Neural crest cell (in vitro differentiated cells): ENCODE measurements around the gene MAGOHB. TPM values are rescaled to one million over a fixed set of nuclear protein-coding genes. Genes with fewer than 3 reads are reported as not detected.
"Not testable (repeated sequence)": the region's sequence is repeated elsewhere in the genome, so short reads cannot be mapped to it uniquely, and the experiment has no call there.

ENCODE experiments used
- DNase-seq: peaks from one replicate; pipeline ENCODE4 v3.0.0; 2021; ENCODE audit warnings: low read depth, mixed read lengths, low spot score
- H3K27ac Mint-ChIP-seq: one replicate; pipeline ENCODE4 v1.8.0; 2021; ENCODE audit warnings: mild to moderate bottlenecking, mixed read lengths; ENCODE audit not compliant: unreplicated experiment
- H3K27me3 Mint-ChIP-seq: 2 replicates; pipeline ENCODE4 v1.8.0; 2021; ENCODE audit warnings: low read depth, mild to moderate bottlenecking, mixed read lengths
- H3K36me3 Mint-ChIP-seq: 2 replicates; pipeline ENCODE4 v1.8.0; 2021; ENCODE audit warnings: low read depth, mild to moderate bottlenecking, mixed read lengths
- H3K4me1 Mint-ChIP-seq: 2 replicates; pipeline ENCODE4 v1.8.0; 2021; ENCODE audit warnings: mixed read lengths
- H3K4me3 Mint-ChIP-seq: one replicate; pipeline ENCODE4 v1.8.0; 2021; ENCODE audit warnings: mild to moderate bottlenecking, mixed read lengths
- H3K9me3 Mint-ChIP-seq: 2 replicates; pipeline ENCODE4 v1.8.0; 2021; ENCODE audit warnings: mixed read lengths
- total RNA-seq: library from RNA; stranded (reverse); gene quantifications from 2 replicates; pipeline ENCODE4 v1.2.1, GENCODE V29; 2021
- TF ChIP-seq, protein P1 (sequence below): fragments of 200-600 bp; sonication (generic); conservative IDR thresholded peaks from 2 replicates; pipeline ENCODE4 v1.5.0; 2021; ENCODE audit warnings: antibody characterized with exemption, mild to moderate bottlenecking

The MAGOHB gene
- total RNA-seq, 1 donor from 2014 or later = 56.5 TPM

DNA sequence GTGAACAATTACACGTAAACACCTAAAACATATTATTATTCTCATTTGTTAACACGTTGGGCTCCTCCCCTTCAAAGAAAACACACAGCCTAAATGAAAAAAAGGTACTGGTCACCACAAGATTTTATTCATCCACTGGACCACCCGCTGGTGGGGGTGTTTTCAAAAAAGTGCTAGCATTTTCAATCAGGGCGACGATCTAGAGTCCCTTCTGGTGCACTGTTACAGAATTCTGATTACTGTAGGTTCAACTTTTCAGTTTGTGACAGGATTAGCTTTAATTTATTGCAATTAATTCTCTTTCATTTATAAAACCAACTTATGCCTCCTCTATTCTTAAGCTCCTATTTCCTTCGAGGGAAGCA lies 443 bp downstream of the MAGOHB start:
- peak overlapping the region; percentile 100 for H3K27ac Mint-ChIP-seq
- peaks cover 18% of the 10 kb centered on the region for H3K27me3 Mint-ChIP-seq

DNA sequence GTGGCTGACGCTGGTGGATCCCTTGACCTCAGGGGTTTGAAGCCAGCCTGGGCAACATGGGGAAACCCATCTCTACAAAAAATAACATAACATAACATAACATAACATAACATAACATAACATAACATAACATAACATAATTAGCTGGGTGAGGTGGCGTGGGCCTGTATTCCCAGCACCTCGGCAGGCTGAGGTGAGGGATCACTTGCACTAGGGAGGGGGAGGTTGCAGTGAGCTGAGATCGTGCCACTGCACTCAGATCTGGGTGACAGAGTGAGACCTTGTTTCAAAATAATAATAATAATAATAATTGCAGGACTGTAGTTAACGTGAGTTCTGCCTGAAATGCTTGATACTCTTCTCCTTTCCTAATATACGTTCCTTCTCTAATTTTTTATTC lies 1.3 kb downstream of the MAGOHB start:
- Mint-ChIP-seq H3K9me3 (no peaks in the 10 kb centered on the region), H3K4me1 (peaks cover 30% of the 10 kb centered on the region), H3K27me3 (peaks cover 10% of the 10 kb centered on the region), H3K36me3 (peaks cover 7% of the 10 kb centered on the region), H3K4me3 (peak overlapping the region; percentile 100), H3K27ac (no peak overlapping the region)
- no peak for DNase-seq
- TF ChIP-seq, protein P1, sequence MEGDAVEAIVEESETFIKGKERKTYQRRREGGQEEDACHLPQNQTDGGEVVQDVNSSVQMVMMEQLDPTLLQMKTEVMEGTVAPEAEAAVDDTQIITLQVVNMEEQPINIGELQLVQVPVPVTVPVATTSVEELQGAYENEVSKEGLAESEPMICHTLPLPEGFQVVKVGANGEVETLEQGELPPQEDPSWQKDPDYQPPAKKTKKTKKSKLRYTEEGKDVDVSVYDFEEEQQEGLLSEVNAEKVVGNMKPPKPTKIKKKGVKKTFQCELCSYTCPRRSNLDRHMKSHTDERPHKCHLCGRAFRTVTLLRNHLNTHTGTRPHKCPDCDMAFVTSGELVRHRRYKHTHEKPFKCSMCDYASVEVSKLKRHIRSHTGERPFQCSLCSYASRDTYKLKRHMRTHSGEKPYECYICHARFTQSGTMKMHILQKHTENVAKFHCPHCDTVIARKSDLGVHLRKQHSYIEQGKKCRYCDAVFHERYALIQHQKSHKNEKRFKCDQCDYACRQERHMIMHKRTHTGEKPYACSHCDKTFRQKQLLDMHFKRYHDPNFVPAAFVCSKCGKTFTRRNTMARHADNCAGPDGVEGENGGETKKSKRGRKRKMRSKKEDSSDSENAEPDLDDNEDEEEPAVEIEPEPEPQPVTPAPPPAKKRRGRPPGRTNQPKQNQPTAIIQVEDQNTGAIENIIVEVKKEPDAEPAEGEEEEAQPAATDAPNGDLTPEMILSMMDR = no peak

More for the DNA sequence above, 443 bp downstream of the MAGOHB start:
- DNase-seq = no peak
- TF ChIP-seq, protein P1 = no peak
- peak overlapping the region; percentile 100 for H3K4me3 Mint-ChIP-seq
- H3K9me3 Mint-ChIP-seq = no peaks in the 10 kb centered on the region
- H3K36me3 Mint-ChIP-seq = peaks cover 5% of the 10 kb centered on the region
- peaks cover 30% of the 10 kb centered on the region for H3K4me1 Mint-ChIP-seq

DNA sequence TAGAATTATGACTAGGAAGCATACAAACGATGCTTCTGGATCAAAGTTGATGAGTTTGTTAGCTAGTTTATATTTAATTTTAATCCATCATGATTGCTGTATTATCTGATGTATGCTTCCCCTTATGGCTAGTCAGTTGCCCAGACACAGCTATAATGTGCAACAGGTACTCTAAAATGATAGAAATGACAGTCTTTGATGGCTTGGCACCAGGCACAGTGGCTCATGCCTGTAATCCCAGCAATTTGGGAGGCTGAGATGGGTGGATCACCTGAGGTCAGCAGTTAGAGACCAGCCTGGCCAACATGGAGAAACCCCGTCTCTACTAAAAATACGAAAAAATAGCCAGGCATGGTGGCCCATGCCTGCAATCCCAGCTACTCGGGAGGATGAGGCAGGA lies 2.2 kb downstream of the MAGOHB start:
- not testable (repeated sequence) for H3K27ac Mint-ChIP-seq, DNase-seq, H3K36me3 Mint-ChIP-seq, H3K27me3 Mint-ChIP-seq, H3K9me3 Mint-ChIP-seq
- Mint-ChIP-seq H3K4me3 (peak overlapping the region; percentile 31), H3K4me1 (peaks cover 30% of the 10 kb centered on the region)

DNA sequence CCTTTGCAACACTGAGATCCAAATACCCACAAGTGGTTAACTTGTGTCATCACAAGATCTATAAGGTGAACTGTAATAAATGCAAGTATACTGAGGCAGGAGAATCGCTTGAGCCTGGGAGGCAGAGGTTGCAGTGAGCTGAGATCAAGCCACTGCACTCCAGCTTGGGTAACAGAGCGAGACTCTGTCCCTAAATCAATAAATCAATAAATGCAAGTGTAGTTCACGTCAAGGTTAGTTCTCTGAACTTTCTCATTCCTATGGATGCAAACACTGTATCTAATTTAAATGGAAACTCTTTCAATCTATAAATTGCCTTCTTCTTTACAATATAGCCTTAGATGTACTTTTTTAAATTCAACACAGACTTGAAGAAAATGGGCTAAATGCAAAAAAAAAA lies 3.2 kb downstream of the MAGOHB start:
- peaks cover 9% of the 10 kb centered on the region for H3K36me3 Mint-ChIP-seq
- H3K27me3 Mint-ChIP-seq = peaks cover 4% of the 10 kb centered on the region
- TF ChIP-seq, protein P1 = no peak
- H3K4me1 Mint-ChIP-seq = peaks cover 30% of the 10 kb centered on the region
- no peaks in the 10 kb centered on the region for H3K9me3 Mint-ChIP-seq
- H3K27ac Mint-ChIP-seq = no peak overlapping the region
- DNase-seq = no peak
- no peak overlapping the region for H3K4me3 Mint-ChIP-seq

DNA sequence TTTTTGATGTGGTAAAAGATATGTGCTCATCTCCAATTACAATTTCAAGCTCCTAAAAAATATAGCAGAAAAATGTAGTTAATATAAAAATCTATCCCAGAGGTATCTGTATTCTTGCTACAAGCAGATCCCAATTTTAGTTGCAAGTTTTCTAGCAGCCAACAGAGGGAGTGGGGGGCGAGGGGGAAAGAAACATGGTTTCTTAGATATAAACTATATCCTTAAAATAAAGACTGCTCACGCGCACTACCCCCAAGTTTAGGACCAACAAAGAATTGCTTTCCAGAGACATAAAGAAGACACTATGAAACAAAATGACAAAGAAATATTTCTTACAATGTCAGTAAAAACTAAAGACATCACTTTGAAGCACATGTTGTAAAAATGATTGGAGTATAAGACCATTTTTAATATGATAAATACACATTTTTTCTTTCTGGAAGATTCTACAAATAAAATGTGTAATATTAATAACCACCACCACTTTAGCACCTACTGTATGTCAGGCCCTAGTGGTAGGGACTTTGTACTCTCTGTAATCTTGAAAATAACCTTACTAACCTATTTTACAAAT lies 5.4 kb downstream of the MAGOHB start:
- H3K36me3 Mint-ChIP-seq = peaks cover 6% of the 10 kb centered on the region
- H3K4me1 Mint-ChIP-seq = peaks cover 19% of the 10 kb centered on the region
- H3K9me3 Mint-ChIP-seq = no peaks in the 10 kb centered on the region
- no peaks in the 10 kb centered on the region for H3K27me3 Mint-ChIP-seq
- TF ChIP-seq, protein P1 = peak; percentile 53
- H3K4me3 Mint-ChIP-seq = no peak overlapping the region
- H3K27ac Mint-ChIP-seq = no peak overlapping the region
- no peak for DNase-seq

DNA sequence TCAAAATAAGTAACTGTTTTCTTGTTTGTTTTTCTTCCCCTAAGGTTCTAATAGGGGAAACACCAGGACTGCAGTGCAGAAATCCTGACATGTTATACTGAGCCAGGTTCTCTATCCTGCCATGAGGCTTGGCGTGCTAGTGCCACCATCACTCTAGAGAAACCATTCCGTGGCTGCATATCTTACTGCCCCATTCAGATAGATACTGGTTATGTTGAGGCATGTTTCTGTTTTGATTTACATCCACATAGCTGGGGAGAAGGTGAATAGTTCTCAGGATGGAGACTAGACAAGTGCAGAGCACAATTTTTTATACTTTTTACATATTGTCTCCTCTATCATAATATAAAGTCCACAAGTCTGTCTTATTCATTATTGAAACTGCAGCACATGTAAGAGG lies 11.5 kb downstream of the MAGOHB start:
- H3K27ac Mint-ChIP-seq = no peak overlapping the region
- H3K36me3 Mint-ChIP-seq = no peaks in the 10 kb centered on the region
- no peaks in the 10 kb centered on the region for H3K9me3 Mint-ChIP-seq
- no peak overlapping the region for H3K4me3 Mint-ChIP-seq
- no peak for DNase-seq
- H3K4me1 Mint-ChIP-seq = no peaks in the 10 kb centered on the region
- TF ChIP-seq, protein P1 = no peak
- H3K27me3 Mint-ChIP-seq = no peaks in the 10 kb centered on the region
